Cardiac muscle cell (in vitro differentiated cells and primary cell): ENCODE data around the gene ANKRD63. TPM values are rescaled to one million over a fixed set of nuclear protein-coding genes. Genes with fewer than 3 reads are reported as not detected.

Experiments used
- DNase-seq, 2 donors: peaks; one replicate each; pipeline versions ENCODE4 v3.0.0 to v3.0.0-alpha.2; 2010 to 2017; ENCODE audit warnings: low read depth in 1 of 2, low spot score in 1 of 2
- H3K27ac ChIP-seq: fragments of 200-600 bp; sonication (generic); 2 replicates; pipeline ENCODE4 v1.5.1; 2016
- H3K27me3 ChIP-seq: fragments of 200-600 bp; sonication (generic); 2 replicates; pipeline ENCODE4 v1.6.0; 2016; ENCODE audit warnings: control low read depth
- H3K36me3 ChIP-seq: fragments of 200-600 bp; sonication (generic); 2 replicates; pipeline ENCODE4 v1.5.1; 2016; ENCODE audit warnings: control low read depth
- H3K4me1 ChIP-seq: fragments of 200-600 bp; sonication (generic); 2 replicates; pipeline ENCODE4 v1.8.1; 2017; ENCODE audit warnings: low read depth, mild to moderate bottlenecking, mixed run types
- H3K4me3 ChIP-seq: fragments of 200-600 bp; sonication (generic); 2 replicates; pipeline ENCODE4 v1.5.1; 2016; ENCODE audit warnings: mild to moderate bottlenecking
- H3K9me3 ChIP-seq: fragments of 200-600 bp; sonication (generic); 2 replicates; pipeline ENCODE4 v1.5.1; 2017; ENCODE audit warnings: low read depth, mild to moderate bottlenecking, control low read depth
- CTCF ChIP-seq: IDR thresholded peaks from 2 replicates; pipeline ENCODE4 v1.5.1; 2012; ENCODE audit warnings: low read depth, mild to moderate bottlenecking, low read length
- polyA plus RNA-seq: library from polyadenylated mRNA; unstranded; fragments of >200 nt; fragmentation: Nextera tagmentation; extraction: Ambion mirVana; gene quantifications from 2 replicates; pipeline ENCODE4 v1.2.1, GENCODE V29; 2016
- total RNA-seq: library from RNA; depleted of rRNA; stranded (reverse); fragments of >200 nt; gene quantifications from 2 replicates; pipeline ENCODE4 v1.2.3, GENCODE V29; 2016

ANKRD63 gene
- total RNA-seq, result 24.4 and 104 TPM in 2 replicates
- 13.7 and 45.7 TPM in 2 replicates for polyA plus RNA-seq

- peak in 1 of 2 donors; percentile 53 for DNase-seq
- Histone ChIP-seq H3K9me3 (no peaks in the 10 kb centered on the region), H3K4me1 (peaks cover 51% of the 10 kb centered on the region), H3K27ac (no peak within 1 kb of the TSS), H3K27me3 (peaks cover 38% of the 10 kb centered on the region), H3K4me3 (peak within 1 kb of the TSS; percentile 34), H3K36me3 (no peaks in the 10 kb centered on the region)
- TF ChIP-seq CTCF, result no peak
These were observed at the start of gene ANKRD63 for GRCh38 chr15:40282869-40283614. Gene ANKRD63 (minus strand): TSS chr15:40283064. CDS start chr15:40282586, 478 bp downstream.

- Histone ChIP-seq H3K27ac (peak overlapping the region; percentile 99), H3K9me3 (no peaks in the 10 kb centered on the region), H3K27me3 (no peaks in the 10 kb centered on the region), H3K36me3 (peaks cover 6% of the 10 kb centered on the region), H3K4me1 (peaks cover 73% of the 10 kb centered on the region), H3K4me3 (no peak overlapping the region)
- TF ChIP-seq CTCF, result no peak
- no peak for DNase-seq
These were observed 49.4 kb upstream of the ANKRD63 start for GRCh38 chr15:40332113-40332781.

GRCh38 chr15:40331637-40332036, 48.8 kb upstream of the ANKRD63 start:
- TF ChIP-seq CTCF, result no peak
- H3K27ac ChIP-seq, result peak overlapping the region; percentile 99
- no peak overlapping the region for H3K4me3 ChIP-seq
- H3K36me3 ChIP-seq, result peaks cover 6% of the 10 kb centered on the region
- no peak for DNase-seq
- H3K27me3 ChIP-seq, result no peaks in the 10 kb centered on the region
- peaks cover 79% of the 10 kb centered on the region for H3K4me1 ChIP-seq
- H3K9me3 ChIP-seq, result no peaks in the 10 kb centered on the region

- peaks cover 6% of the 10 kb centered on the region for H3K36me3 ChIP-seq
- H3K27me3 ChIP-seq, result no peaks in the 10 kb centered on the region
- peaks cover 85% of the 10 kb centered on the region for H3K4me1 ChIP-seq
- H3K9me3 ChIP-seq, result no peaks in the 10 kb centered on the region
- DNase-seq, result no peak
- H3K27ac ChIP-seq, result peak overlapping the region; percentile 99
- TF ChIP-seq CTCF, result no peak
- H3K4me3 ChIP-seq, result no peak overlapping the region
These were observed 48.2 kb upstream of the ANKRD63 start for GRCh38 chr15:40331026-40331425.

GRCh38 chr15:40330368-40330836, 47.5 kb upstream of the ANKRD63 start:
- Histone ChIP-seq H3K27me3 (no peaks in the 10 kb centered on the region), H3K27ac (peak overlapping the region; percentile 99), H3K36me3 (peaks cover 6% of the 10 kb centered on the region), H3K4me1 (peaks cover 87% of the 10 kb centered on the region), H3K9me3 (no peaks in the 10 kb centered on the region), H3K4me3 (no peak overlapping the region)
- TF ChIP-seq CTCF, result no peak
- DNase-seq, result peak; percentile 95
